Right forelimb (tissue), 1 donor: Measurements from ENCODE around the gene SPSB4.
"Not testable (repeated sequence)": the region's sequence is repeated elsewhere in the genome, so short reads cannot be mapped to it uniquely, and the experiment has no call there.

Source experiments
- DNase-seq: peaks from one replicate; pipeline ENCODE4 v3.0.0-alpha.2; 2018

The SPSB4 gene

GRCh38 chr3:141096981-141097380, 45.8 kb downstream of the SPSB4 start:
- peak; percentile 30 for DNase-seq

GRCh38 chr3:141100112-141100511, 49.0 kb downstream of the SPSB4 start:
- DNase-seq = no peak

DNA sequence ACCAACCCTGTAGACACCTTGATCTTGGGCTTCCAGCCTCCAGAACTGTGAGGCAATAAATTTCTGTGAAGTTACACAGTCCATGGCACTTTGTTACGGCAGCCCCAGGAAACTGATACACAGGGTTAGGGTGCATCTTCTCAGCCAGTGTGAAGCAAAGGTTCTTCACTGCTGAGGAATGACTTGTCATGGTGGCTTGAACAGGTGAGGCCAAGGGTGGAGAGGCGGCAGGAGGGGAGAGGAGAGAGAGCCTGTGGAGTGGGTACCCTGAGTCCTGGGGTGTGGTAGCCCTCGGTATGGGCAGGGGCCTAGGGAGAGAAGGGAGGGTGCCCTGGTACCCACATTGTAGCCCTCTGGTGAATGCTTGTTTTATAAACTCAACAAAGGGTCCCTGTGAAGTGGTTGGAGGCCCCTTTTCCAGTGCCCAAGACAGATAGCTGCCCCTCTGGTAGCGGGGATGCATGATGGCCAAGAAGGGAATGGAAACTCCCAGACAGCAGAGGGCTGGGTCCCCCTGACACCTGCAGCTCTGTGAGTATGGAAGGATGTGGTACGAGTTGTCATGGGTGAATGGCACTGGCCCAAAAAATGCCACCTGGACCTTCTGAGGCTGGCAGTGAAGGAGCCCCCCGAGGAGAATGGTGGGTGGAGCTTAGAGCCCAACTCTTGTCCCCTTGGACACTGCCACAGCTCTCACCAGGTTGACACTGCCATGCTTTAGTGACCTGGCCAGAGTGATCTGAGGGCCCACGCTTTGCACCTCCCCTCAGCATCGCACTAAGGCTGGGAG, 49.6 kb downstream of the SPSB4 start:
- no peak for DNase-seq

GRCh38 chr3:141102372-141102771, 51.2 kb downstream of the SPSB4 start:
- DNase-seq = no peak

DNA sequence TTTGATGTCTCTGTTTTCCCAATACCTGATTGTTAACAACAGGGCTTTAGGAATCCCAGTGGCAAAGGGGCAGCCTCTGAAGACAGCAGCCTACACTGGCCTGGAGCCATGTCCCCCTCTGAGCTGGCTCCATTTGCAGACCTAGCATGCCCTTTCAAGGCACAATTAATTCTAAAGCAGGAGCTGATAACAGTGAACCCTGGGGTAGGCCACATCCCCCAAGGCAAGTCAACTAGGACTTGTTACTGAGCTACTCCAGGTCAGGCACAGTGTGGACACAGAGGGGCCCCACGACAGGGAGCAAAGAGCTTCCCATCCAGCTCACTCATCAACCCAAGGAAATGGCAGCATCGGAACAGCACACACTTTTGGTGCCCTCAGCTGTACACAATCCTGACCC, 51.9 kb downstream of the SPSB4 start:
- no peak for DNase-seq

DNA sequence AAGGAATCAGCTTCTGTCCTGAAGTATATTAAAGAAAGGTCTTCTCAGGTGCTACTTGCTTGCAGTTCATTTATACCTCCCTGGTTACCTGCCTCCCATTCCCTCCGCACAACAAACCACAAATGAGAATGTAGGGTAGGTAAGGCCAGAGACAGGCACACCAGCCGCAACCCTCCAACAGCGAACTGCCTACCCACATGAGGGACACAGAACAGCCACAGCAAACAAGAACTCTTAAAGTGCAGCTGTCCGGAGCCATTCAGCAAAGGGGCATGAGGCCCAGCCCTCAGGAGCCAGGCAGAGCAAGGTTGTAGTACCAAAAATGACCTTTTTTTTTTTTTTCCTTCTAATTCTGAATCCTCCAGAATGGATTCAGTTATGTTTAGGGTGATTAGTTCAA, 52.4 kb downstream of the SPSB4 start:
- no peak for DNase-seq

DNA sequence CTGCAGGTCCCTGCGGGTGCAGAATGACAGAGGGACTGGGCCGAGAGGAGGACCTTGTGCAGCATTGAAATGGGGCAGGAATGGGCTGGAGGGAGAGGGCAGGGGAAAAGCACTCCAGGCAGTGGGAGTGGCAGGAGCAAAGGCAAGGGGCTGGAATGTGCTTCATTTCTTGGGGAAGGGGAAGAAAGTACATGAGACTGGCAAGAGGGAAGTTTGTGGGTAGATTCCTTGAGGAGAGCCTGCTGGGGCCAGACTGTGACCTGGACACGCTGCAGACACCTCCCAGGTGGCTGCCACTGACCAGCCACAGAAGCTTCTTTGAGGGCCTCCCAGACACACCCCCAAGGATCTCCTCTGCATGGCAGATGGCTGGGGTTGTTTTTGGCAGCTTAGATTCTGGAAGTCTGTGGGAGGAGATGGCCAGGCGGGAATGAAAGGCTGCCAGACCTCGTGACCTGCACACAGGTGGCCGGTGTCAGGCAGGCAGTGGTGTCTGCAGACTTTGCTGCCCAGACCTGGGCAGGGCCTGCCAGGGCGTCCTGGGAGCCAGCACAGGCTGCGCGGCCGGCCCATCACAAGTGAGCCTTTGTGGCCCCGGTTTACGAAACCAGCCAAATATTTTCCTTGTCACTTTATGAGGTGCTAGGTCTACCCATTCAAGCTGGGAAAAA, 53.1 kb downstream of the SPSB4 start:
- peak; percentile 80 for DNase-seq

GRCh38 chr3:141105828-141106628, 54.9 kb downstream of the SPSB4 start:
- DNase-seq = peak; percentile 71

- DNase-seq = peak; percentile 13
Observed at GRCh38 chr3:141106842-141107241, 55.7 kb downstream of the SPSB4 start.

GRCh38 chr3:141108039-141108438, 56.9 kb downstream of the SPSB4 start:
- DNase-seq = peak; percentile 37

DNA sequence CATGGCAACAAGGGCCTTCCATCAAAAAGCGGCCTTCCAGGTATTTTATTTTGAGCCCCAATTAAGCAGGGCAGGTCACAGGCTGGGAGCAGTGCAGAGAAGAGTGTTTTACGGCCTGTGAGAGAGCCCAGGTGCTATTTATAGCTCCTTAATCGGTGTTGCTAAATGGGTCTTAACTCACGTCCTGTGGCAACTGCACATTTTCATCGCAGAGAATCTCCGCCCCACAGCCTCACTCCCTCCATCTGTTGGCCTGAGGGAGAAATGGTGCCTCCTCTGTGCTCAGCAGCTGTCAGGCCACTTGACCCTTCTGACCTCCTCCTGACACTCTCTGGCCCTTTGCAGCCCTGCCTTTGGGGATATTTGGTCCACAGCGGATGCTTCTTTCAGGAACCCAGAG, 58.6 kb downstream of the SPSB4 start:
- DNase-seq = peak; percentile 41

- no peak for DNase-seq
Observed at GRCh38 chr3:141110322-141110721, 59.2 kb downstream of the SPSB4 start.

- DNase-seq = no peak
Observed at GRCh38 chr3:141111364-141112155, 60.4 kb downstream of the SPSB4 start.

- no peak for DNase-seq
Observed at GRCh38 chr3:141112686-141113297, 61.6 kb downstream of the SPSB4 start.

DNA sequence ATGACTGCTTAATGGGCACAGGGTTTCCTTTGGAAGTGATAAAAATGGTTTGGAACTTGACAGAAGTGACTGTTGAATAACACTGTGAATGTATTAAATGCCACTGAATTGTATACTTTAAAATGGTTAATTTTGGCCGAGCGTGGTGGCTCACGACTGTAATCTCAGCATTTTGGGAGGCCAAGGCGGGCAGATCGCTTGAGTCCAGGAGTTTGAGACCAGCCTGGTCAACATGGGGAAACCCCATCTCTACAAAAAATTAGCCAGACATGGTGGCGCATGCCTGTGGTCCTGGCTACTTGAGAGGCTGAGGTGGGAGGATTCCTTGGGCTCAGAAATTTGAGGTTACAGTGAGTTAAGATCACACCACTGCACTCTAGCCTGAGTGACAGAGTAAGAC, 62.5 kb downstream of the SPSB4 start:
- DNase-seq = not testable (repeated sequence)

DNA sequence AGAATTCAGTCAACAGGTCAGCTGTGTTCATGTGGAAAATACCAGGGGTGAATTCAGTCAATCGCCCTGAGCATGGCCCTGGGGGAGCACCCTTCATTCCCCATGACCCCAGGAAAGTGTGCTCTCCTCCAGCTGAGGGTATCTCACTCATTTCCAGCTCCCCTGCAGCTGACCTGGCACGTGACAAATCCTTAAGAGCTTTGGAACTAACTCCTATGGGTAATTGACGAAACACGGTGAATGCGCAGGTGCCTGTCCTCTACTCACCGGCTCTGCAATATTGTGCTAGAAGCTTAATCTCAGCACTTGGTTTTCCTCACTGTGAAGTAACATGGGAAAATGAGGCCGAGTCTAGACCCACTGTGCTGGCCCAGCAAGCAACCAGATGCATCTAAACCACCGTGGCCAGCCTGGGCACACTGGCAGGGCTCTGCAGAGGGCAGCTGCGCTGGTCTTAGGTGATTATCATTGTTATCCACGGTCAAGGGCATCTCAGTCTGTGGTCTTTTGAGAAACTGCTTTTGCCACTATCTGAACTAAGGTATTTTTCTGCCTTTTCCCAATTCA, 63.1 kb downstream of the SPSB4 start:
- no peak for DNase-seq

GRCh38 chr3:141114816-141115460, 63.8 kb downstream of the SPSB4 start:
- DNase-seq = no peak

DNA sequence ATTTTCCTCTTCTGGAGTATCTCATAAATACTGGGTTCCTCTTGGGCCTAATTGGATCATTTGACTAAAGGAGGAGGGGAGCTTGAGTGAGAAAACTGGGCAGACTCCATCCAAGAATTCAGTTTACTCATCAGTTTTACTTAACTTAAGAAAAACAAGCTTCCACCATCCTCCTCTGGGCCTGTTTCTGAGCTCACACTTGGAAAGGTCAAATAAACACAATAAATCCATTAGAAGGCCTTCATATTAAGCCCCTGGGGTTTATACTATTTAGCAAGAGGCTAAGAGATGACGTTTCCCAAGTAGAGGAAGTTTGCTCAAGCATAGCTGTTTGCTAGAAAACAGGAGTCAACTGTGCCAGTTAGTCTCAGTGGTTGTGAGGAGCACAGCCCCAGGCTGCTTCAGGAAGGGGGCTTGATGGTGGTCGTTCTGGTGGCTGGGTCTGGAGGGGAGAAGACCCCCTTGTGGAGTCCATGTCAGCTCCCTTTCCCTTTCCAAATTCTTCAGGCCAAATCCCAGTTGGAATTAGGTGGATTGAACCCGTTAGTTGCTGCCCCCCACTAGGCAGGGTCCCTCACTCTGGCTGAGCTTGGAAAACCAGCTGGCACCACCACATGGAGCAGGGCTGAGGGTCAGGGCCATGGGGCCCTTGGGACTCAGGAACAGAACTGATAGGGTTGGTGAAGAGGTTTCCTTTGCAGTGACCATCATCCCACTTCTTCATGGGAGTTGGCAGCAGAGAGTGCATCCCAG, 64.8 kb downstream of the SPSB4 start:
- no peak for DNase-seq

DNA sequence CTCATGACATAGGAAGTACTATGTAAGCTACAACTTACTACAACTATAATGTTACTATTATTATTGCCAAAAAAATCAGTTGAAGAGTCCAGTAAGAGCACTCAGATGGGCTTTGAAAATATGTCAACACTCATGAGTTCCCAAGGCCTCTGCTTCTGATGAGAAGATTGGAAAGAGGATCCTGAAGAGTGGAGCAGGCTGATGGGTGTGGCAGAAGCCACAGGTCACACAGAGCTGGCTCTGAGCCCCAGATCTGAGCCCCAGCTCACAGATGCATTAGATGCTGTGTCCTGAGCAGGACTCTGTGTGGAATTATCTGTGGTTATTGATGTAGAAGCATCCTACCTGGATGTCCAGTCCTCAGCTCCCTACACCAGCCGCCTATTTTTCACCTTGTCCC, 65.6 kb downstream of the SPSB4 start:
- DNase-seq = no peak

DNA sequence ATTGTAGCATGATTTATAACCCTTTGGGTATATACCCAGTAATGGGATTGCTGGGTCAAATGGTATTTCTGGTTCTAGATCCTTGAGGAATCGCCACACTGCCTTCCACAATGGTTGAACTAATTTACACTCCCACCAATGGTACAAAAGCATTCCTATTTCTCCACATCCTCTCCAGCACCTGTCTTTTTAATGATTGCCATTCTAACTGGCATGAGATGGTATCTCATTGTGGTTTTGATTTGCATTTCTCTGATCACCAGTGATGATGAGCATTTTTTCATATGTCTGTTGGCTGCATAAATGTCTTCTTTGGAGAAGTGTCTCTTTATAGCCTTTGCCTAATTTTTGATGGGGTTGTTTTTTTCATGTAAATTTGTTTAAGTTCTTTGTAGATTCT, 66.8 kb downstream of the SPSB4 start:
- not testable (repeated sequence) for DNase-seq
